Activated T-cell treated with anti-CD3 and anti-CD28 coated beads for 24 hours (primary cell): ENCODE measurements around the gene ZNF574.
"Not testable (repeated sequence)": the region's sequence is repeated elsewhere in the genome, so short reads cannot be mapped to it uniquely, and the experiment has no call there.

Source experiments
- DNase-seq: peaks from one replicate; pipeline ENCODE4 v3.0.0-alpha.2; 2020; ENCODE audit warnings: low read depth

Gene ZNF574

GRCh38 chr19:42075616-42076379 lies at the start of gene ZNF574:
ZNF574 (plus strand) TSS chr19:42076166; CDS start chr19:42078607, 2,441 bp downstream.
- DNase-seq, result peak; percentile 95

GRCh38 chr19:42028304-42029216 lies 47.4 kb upstream of the ZNF574 start:
- DNase-seq, result peak; percentile 9

GRCh38 chr19:42030645-42031440 lies 45.1 kb upstream of the ZNF574 start:
- no peak for DNase-seq

GRCh38 chr19:42032431-42032830 lies 43.5 kb upstream of the ZNF574 start:
- no peak for DNase-seq

- DNase-seq, result no peak
These were observed 42.6 kb upstream of the ZNF574 start for GRCh38 chr19:42033413-42033812.

GRCh38 chr19:42034640-42035391 lies 41.1 kb upstream of the ZNF574 start:
- peak; percentile 49 for DNase-seq

- DNase-seq, result no peak
These were observed 38.3 kb upstream of the ZNF574 start for GRCh38 chr19:42037649-42038048.

GRCh38 chr19:42038666-42039065 lies 37.3 kb upstream of the ZNF574 start:
- no peak for DNase-seq

- no peak for DNase-seq
These were observed 35.9 kb upstream of the ZNF574 start for GRCh38 chr19:42040031-42040430.

- not testable (repeated sequence) for DNase-seq
These were observed 35.5 kb upstream of the ZNF574 start for GRCh38 chr19:42040491-42040890.

- DNase-seq, result no peak
These were observed 33.4 kb upstream of the ZNF574 start for GRCh38 chr19:42042455-42043170.

GRCh38 chr19:42045575-42045974 lies 30.4 kb upstream of the ZNF574 start:
- no peak for DNase-seq

- no peak for DNase-seq
These were observed 27.0 kb upstream of the ZNF574 start for GRCh38 chr19:42048992-42049391.

- DNase-seq, result no peak
These were observed 24.5 kb upstream of the ZNF574 start for GRCh38 chr19:42051166-42052115.

- DNase-seq, result no peak
These were observed 23.6 kb upstream of the ZNF574 start for GRCh38 chr19:42052241-42052863.

GRCh38 chr19:42053037-42053935 lies 22.7 kb upstream of the ZNF574 start:
- no peak for DNase-seq

GRCh38 chr19:42054205-42054604 lies 21.8 kb upstream of the ZNF574 start:
- no peak for DNase-seq

- DNase-seq, result no peak
These were observed 18.1 kb upstream of the ZNF574 start for GRCh38 chr19:42057846-42058245.
